ENCODE results near the gene GRM8.

GRCh38 chr7:127081539-127081938 lies 171.2 kb downstream of the GRM8 start:
- TF ChIP-seq POLR2A (IDR thresholded peaks at IDR 0.05): no peak
- no peak for TF ChIP-seq CTCF (IDR thresholded peaks at IDR 0.05)
- TF ChIP-seq EP300 (IDR thresholded peaks at IDR 0.05): no peak
- no peak for TF ChIP-seq POLR2AphosphoS5 (IDR thresholded peaks at IDR 0.05)

Measured in suprapubic skin (tissue), 4 donors.